Glomerular endothelial cell (primary cell): ENCODE results near the gene PCP4L1. TPM values are rescaled to one million over a fixed set of nuclear protein-coding genes. Genes with fewer than 3 reads are reported as not detected.

Experiments
- DNase-seq: peaks from one replicate; pipeline ENCODE4 v3.0.0-alpha.2; 2011; ENCODE audit warnings: low read depth, low spot score; ENCODE audit errors: extremely low read depth
- total RNA-seq: library from RNA; depleted of rRNA; stranded (reverse); fragments of >200 nt; gene quantifications from 2 replicates; pipeline ENCODE4 v1.2.3, GENCODE V29; 2015

PCP4L1 gene
- total RNA-seq, 1 donor from 2014 or later = not detected

DNA sequence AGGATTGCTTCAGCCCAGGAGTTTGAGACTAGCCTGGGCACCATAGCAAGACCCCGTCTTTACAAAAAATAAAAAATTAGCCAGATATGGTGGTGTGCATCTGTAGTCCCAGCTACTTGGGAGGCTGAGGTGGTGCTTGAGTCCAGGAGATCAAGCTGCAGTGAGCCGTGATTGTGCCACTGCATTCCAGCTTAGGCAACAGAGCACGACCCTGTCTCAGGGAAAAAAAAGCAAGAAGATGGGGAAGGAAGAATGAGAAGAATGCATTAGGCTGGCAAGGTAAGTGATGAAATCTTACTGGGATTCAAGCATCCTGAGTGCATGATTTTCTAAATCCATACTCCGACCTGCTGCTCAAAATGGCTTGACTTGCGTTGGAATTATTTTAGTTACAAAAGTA lies 6.8 kb downstream of the PCP4L1 start:
- DNase-seq = no peak

DNA sequence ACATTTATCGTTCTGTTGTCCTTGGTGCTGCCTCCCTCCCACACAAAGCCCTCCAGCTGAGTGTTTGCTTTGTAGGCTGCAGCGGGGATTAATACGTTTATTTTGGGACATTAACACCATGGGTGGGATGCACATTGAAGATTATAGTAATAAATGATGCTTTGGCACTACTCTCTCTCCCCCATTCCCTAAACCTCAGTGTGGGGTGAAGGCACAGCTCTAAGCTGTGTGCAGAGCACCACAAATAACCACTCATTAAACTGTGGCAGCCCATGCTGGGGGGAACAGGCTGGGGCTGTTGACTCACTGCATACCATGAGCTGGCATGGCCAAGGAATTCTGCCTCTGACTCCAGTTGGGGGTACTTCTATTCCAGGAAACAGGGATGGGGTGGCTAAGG lies 7.7 kb downstream of the PCP4L1 start:
- DNase-seq = no peak

DNA sequence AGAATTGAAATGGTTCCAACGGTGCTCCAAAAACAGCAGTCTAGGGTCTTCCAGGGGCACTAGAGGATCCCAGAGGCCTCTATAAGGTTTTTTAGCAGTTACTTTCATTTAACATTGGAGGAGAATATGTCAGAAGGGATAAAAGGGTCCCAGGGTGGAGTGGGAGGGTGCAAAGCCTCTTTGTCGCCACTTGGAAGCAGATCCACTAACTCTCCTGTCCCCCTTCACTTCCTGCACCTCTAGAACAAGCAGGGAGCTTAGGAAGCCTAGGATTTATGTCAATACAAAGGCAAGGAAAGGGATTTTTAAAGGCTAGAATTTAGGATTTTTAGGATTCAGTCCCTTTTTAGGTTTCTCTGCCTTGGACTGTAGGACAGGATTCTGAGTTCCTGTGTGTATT lies 8.3 kb downstream of the PCP4L1 start:
- no peak for DNase-seq

DNA sequence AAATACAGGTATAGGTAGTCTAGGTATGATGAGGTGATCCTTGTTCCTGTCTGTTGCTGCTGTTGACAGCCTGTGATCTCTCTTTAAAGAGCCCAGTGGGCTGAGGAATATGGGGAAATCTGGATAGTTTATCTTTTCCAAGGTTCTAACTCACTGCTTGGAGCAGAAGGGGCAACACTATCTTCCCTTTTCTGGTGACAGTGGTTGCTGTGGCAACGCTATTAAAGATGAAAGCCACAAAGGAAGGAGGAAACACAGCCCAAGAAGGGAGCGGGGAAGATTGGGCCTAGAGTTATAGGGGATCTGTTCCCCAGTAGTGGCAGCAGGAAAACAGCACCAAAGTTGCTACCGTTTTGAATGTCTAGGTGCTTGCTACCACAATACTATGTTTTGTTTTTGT lies 8.8 kb downstream of the PCP4L1 start:
- DNase-seq = no peak

DNA sequence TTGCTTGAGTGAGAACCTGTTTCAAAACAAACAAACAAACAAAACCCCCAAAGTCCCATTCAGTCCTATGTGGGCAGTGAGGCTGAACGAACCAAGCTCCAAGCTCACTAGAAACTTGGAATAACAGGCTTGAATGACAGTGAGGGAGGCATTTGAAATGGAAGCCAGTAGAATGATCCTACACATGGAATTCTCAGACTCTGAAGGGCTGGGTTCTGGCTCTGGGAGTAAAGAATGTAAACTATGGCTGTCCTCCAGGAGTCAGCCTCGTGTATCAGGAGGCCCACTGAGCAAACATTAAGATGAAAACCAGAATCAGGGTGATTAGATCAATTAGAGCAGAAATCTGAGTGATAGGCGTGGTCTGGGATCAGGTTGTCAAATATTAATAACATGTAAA lies 14.9 kb downstream of the PCP4L1 start:
- no peak for DNase-seq

DNA sequence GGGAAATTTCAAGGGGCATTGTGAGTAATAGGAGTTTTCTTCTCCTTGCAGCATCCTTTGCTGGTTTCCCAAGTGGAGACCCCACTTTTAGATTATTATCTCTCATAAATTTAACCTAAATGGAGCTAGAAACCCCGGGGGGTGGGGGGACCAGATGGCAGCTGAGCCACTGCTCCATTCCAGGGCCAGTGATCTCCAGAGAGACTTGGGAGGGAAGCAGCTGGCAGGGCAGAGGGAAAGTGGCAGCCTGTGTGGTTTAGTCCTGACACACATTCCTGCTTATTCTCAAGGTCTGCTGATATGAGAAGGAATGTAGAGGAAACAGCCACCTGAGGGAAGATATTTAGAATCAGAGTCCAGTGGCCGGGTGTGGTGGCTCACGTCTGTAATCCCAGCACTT lies 16.3 kb downstream of the PCP4L1 start:
- no peak for DNase-seq

DNA sequence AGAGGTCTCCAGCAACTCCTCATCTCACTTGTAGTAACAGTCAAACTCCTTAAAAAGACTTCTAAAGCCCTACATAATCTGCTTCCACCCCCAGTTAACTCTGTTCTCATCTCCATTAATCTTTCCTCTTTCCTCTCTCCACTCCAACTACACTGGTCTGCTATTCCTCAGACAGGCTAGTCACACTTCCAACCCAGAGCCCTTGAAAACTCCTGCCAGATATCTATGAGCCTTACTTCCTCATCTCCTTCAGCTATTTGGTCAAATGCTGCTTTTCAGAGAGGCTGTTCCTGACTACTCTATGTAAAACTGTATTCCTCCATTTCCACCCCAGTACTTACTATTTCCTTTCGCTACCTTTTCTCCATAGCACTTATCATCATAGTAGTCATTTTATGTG lies 24.4 kb downstream of the PCP4L1 start:
- no peak for DNase-seq

DNA sequence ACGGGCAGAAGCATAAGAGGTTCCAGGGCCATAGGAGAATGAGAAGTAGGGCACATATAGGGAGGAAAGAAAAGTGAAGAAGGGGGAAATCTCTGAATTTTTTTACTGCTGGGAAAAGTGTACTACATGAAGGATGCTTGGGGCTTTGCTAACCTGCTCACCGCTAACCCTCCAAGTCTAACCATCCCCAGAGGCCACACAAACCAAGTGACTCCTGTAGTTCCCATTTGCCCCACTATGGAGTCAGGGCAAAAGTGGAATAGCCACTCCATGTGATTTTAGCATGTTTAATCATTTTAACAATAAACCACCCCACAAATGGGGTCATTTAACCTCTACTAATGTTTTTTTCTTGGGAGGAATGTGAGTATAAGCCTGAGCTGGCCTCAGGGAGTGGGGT lies 26.6 kb downstream of the PCP4L1 start:
- DNase-seq = no peak

DNA sequence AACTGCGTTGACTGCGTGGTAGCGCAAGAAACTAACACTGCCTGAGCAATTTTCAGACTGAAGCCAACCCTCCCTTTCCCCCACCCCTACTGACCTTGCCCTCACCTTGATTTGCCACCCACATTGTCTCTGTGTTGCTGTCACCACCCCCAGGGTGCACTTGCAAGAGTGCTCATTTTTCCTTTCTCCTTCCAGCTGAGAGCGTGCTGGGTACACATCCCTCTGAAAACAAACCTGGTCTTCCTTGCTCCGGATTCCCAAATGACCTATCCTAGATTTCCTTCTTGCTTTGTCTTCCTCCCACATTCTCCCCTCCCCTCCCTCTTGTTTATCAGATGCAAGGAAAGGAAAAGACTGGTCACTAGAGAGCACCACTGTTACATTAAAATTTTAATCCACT lies 27.0 kb downstream of the PCP4L1 start:
- DNase-seq = no peak

DNA sequence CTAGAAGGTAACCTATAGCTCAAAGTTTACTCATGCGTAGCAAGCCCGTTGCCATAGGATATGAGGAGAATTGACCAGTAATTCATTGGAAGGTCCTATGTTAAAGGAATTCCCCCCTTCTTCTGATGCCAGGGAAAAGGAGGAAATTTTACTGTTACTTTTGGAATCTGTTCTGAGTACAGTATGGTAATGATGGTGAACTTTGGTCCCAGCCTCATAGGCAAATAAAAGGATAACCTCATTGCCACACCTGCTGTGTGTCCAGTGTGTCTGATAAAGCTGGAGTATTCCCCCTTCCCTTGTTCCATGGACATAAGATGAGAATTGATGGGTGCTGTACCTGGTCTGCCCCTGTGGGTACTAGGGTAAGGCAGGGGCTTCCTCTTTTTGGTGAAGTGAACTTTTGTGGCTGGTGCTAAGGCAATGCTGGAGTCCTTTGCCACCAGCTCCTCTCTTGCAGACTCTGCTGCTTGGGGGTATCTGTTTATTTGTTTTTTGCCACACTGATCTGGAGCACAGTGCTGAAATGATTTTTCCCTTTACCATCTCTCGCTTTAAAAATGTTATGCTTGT lies 29.0 kb downstream of the PCP4L1 start:
- DNase-seq = no peak

DNA sequence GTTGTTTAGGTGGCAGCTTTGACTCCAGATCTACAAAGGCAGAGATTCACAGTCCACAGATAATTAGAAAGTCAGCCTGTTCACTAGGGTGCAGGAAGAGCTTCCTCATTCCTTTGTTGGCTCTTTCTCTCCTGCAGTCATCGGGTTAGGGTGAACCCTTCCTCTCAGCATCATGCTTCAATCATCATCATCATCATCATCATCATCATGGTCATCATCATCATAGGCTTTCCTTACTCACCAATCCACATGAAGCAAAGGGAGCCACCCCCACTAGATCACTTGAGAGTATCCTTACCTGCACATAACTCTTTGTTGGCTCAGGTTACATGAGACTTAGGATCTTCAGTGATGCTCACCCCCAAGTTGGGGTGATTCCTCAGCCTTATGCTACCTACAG lies 32.2 kb downstream of the PCP4L1 start:
- no peak for DNase-seq

DNA sequence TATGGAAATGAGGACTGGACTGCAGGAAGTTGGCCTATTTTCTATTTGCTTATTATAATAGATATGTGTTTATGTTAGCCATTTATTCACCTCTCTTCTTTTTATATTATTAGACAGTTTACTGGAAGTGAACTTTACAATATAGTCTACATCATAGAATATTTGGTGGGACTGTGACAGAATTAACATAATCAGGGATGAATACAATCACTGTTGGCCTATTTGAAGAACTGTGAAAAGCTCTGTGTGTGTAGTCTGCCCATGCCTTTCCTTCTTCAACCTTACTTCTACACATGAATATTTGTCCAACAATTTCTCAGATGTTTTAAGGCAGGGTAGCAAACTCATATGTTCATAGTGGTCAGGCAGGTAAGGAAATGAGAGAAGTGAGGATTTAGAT lies 38.9 kb downstream of the PCP4L1 start:
- DNase-seq = no peak

DNA sequence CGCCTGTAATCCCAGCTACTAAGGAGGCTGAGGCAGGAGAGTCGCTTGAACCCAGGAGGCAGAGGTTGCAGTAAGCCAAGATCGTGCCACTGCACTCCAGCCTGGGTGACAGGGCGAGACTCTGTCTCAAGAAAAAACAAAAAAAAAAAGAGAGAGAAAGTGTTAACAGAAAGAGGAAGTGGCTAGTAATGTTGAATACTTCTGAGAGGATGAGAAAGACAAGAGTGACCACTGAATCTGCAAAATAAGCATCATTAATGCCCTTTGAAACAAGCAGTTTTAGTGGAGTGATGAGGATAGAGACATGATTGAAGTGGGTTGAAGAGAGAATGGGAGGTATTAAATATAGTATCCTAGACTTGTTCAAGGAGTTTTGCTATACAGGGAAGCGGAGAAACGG lies 39.6 kb downstream of the PCP4L1 start:
- no peak for DNase-seq

DNA sequence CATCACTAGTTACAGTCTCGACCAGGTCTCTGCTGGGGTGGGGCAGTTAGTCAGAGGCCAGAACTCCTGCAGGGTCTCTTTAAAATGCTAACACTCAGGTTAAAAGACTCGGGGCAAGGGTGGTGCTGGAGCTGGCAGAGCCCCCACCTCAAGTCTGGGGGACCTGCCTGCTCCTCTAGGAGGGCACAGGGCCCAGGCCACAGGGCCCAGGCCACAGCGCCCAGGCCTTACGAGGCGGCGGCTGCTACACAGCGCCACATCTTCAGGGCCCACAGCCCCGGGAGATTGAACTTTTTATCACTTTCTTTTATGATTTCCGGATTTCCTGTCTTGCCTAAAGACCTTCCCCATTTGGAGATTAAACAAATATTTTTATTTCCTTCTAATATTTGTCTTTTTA lies 40.8 kb downstream of the PCP4L1 start:
- DNase-seq = no peak

DNA sequence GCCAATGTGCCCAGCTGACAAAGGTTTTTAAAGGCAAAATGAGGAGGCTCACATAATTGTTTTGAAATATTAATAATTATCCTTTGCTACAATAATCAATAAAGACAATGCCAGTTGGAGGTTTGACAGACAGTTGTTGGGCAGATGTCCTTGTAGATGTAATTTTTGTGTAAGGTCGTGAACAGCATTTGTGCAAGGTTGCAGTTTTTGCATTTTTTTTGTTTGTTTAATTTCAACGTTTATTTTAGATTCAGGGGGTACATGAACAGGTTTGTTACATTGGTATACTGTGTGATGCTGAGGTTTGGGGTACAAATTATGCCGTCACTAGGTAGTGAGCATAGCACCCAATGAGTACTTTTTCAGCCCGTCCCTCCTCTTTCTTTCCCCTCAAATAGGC lies 41.9 kb downstream of the PCP4L1 start:
- no peak for DNase-seq

DNA sequence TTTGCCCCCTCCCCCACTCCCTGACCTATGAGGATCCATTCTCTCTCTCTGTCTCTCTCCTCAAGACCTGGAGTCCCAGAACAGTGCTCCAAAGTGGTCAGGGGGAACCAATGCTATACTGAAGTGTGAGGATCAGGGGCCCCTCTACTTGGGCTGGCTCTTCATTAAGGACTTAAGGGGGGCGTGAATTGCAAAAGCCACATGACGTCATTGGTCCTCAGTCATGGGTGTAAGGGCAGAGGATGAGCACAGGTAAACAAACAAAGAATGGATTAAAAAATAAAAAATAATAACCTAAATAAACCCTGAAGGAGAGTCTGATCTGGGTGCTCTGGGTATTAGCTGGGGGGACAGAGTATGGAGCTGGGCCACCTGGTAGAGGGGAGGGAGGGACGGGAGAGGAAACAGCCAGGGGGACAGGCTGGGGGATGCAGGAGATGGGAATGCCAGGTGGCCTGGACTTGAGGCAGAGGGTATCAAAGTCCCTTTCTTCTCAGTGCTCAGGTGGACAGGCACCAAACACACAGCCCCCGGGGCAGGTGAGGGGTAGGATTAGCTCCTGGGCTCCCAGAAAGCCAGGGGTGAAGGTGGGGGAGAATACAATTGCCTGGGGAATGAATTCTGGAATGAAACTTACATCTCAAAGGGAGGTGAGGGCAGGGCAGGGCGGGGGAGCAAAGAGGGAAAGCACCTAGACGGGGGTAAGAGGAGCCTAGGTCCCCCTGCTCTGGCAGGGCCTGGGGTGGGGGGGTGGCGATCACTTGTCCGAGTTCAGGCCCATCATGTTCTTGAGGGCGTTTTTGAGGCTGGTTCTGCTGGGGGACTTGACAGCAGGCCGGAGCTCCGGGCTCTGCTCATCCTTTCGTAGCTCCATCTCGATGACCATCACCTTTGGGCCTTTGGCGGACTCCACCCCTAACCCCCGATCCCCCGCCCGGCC lies 46.7 kb downstream of the PCP4L1 start:
- DNase-seq = no peak

DNA sequence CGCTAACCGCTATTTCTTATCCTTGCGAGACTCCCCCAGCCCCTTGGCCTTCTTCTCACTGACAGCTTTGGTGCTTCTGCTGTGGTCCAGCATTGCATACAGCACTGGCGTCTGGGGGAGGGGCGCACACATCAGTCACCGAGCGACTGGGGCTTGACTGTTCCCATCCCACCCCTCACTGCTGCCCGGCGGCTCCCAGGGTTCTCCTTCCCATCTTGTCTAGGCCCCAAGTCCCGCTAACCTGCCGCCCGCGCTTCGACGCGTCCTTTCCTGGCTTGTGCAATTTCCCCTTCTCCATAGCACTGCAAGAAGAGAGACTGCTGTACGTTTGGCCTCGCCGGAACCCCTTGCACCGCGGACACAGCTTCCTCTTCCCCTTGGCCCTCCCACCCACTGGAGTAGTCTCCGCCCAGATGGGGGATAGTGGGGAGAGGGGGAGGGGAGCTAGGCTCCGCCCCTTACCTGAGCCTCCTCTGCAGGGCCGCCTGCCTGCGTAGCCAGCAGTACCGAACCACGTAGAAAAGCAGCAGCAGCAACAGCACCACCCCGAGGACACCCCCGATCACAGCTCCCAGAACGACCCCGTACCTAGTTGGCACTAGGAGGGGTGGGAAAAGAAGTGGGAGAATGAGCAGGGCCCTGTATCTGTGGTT lies 47.4 kb downstream of the PCP4L1 start:
- no peak for DNase-seq

DNA sequence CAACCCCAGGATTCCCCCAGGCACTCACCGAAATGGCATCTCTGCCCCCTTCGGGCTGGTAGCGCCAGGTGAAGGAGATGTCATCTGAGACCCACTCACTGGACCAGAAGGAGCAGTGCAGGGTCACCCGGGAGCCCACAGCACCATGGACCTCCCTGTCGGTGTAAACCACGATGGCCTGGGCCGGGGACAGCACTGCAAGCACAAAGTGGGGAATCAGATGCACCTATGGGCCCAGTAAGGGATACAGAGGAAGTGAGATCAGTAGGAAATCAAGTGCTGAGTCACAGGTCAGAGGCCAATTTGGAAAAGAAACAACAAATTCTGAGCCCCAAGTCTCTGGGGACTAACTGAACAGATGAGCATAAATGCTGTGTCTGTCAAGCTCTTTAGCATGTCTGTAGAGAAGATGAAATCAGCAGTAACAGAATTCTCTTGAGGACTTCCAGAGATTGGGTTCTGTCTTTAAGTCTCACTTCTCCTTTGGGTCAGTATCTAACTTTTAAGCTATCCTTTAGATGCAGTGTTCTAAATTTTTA lies 48.8 kb downstream of the PCP4L1 start:
- DNase-seq = no peak

DNA sequence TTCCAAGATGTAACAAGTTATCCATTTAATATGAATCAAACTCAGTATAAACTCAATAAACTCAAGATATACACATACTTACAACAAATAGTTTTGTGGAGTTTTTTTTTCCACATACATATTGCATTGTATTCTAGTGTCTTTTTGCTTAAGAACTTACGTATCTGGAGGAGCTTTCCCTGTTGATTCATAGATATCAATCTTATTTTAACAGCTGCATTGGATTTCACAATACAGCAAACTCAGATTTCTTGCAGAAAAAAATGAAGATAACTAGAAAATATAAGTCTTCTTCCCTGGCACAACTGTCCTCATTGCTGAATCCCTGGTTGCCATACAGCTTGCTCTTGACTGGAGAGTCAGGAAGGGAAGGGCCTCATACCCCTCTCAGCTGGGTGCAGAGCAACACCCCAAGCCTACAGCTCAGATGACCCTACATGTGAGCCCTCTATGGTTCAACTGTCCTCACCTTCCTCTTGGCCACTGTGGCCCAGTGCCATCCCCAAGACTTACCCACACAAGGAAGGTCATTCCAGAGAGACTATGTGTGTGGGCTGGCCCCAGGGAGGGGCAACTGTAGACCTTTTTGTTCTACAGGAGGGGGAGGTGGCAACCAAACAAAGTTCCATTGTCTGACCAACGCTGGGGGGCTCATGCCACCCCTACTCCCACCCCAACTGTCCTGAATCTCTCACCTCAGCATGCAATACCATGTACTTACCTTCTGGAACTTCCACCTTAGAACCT lies 49.5 kb downstream of the PCP4L1 start:
- no peak for DNase-seq

DNA sequence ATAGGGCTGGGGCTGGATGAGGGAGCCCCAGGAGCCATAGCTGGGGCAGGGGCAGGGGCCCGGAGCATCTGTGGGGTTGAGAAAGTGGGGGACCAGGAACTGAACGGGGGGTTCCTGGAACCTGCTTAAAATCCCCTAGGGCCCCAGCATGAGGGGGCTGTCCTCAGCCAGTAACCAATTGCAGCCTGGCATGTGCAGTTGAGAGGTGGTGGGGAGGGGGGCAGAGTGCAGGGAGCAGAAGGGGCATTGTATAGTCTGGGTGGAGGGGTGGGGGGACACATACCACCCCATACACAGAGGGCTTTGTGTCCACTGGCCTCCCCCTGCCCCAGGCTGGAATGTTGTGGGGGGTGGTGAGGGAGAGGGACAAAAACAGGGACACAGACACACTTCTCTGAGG lies 51.3 kb downstream of the PCP4L1 start, which contains the start of gene MPZ:
MPZ (minus strand) TSS at position 101 of the 400 bp plus-strand sequence; CDS start at position 38, 63 bp downstream.
- no peak for DNase-seq
